Activated gamma-delta T cell treated with Interleukin-2 at 50 U/mL for 16 hours (primary cell): Measurements from ENCODE around the gene FERMT1.
"Not testable (repeated sequence)": the region's sequence is repeated elsewhere in the genome, so short reads cannot be mapped to it uniquely, and the experiment has no call there.

Experiments
- DNase-seq: peaks from one replicate; pipeline ENCODE4 v3.0.0-alpha.2; 2020

The FERMT1 gene

DNA sequence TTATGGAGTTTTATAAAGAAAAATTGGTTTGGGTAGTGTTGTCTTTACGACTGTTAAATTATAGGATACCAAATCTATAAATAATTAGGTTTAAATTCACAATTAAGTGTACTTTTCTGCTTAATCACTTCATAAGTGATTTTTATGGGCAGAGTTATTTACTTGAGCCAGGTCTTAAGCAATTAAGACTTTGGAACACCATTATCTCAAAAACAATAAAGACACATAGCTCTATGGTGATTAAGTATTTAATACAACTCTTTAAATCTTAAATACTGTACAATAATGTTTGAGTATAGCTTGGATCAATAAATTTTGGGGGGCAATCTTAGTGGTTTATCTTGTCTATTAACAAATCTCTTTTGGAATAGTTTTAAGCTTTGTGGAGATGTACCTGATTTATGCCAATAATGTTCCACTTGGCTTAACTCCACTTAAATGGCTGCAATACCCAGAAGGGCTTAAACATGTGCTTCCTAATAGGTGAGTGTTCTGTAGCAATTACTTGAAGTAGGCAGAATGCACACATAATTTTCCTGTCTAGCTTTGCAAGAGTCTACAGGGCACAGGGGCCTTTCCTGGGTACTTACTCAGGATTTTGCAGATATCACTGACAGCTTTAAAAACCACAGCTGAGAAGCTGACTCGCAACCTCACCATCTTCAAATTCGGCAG lies 7.5 kb downstream of the FERMT1 start:
- no peak for DNase-seq

DNA sequence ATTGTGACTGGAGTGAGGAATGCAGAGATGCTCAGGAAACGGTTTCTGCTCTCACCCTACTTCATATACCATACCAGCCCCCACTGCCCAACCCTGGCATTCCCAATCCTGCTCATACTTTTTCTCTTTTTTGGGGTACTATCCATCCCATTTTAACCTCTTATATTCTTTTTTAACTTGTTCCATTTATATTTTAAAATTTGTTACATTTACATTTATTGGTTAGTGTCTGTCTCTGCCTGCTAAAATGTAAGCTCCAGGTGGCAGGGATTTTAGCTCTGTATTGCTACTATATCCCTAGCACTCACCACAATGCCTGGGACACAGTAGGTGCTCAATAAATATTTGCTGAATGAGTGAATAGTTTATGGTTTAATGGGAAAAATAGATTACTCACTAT lies 8.1 kb downstream of the FERMT1 start:
- no peak for DNase-seq

DNA sequence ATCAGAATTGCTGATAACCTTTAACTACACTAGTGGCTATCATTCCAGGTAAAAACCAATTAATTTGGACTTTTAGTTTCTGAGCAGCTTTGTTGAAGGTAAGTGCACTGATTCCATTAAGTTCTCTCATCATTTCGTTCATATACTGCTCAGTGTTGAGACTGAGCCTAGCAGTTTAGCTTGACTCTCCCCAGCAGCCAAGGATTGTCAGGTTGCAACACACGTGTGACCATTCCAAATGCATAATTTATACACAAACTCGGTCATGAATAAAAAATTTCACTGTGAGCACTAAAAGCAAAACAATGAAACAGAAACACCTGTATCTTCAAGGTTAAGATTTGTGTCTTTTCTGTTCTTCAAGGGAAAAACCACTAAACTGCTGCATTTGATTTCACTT lies 8.9 kb downstream of the FERMT1 start:
- DNase-seq: no peak

DNA sequence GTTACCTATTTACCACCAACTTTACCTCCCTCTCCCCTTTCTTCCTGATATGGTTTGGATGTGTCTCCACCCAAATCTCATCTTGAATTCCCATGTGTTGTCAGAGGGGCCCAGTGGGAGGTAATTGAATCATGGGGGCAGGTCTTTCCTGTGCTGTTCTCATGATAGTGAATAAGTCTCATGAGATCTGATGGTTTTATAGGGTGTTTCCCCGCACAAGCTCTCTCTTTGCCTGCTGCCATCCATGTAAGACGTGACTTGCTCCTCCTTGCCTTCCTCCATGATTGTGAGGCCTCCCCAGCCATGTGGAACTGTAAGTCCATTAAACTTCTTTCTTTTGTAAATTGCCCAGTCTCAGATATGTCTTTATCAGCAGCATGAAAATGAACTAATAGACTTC lies 9.9 kb downstream of the FERMT1 start:
- DNase-seq: not testable (repeated sequence)

DNA sequence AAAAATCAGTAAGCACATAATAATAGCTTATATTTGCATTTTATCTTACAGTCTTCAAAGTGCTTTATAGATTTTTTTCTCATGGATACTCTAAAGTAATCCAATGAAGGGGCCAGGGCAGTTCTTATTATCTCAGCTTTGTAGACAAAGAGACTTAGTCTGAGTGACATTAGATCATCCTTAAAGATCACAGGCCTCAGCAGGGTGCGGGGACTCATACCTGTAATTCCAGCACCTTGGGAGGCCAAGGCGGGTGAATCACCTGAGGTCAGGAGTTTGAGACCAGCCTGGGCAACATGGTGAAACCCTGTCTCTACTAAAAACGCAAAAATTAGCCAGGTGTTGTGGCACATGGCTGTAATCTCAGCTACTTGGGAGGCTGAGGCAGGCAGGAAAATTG lies 14.5 kb downstream of the FERMT1 start:
- no peak for DNase-seq

GRCh38 chr20:6104493-6105188 lies 18.2 kb downstream of the FERMT1 start:
- no peak for DNase-seq

DNA sequence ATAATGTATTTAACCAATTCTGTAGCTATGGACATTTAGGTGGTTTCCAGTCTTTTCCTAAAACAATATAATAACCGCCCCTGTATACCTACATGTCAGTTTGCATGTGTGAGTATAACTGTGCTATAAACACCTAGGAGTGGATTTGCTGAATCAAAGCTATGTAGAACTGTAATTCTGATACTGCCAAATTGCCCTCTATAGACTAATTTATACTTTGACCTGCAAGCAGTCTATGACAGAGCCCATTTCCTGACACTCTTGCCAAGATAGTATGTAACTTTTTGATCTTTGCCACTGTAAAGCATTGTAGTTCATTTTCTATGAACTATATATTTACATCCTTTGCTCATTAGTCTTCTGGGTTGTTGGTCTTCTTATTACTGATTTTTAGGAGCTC lies 19.5 kb downstream of the FERMT1 start:
- no peak for DNase-seq

- DNase-seq: no peak
Measured at GRCh38 chr20:6101346-6101745, 21.5 kb downstream of the FERMT1 start.

DNA sequence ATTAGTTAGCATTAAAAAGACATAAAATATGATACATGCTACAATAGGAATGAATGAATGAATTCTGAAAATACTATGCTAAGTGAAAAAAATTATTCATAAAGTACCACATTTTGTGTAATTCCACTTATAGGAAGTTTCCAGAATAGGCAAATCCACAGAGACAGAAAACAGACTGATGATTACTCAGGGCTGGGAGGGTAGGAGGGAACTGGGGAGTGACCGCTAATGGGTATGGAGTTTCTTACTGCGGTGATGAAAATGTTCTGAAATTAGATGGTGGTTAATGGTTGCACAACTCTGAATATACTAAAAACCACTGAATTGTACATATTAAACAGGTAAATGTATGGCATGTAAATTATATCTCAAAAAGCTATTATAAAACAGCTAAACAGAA lies 22.6 kb downstream of the FERMT1 start:
- DNase-seq: no peak

GRCh38 chr20:6099819-6100218 lies 23.0 kb downstream of the FERMT1 start:
- no peak for DNase-seq

DNA sequence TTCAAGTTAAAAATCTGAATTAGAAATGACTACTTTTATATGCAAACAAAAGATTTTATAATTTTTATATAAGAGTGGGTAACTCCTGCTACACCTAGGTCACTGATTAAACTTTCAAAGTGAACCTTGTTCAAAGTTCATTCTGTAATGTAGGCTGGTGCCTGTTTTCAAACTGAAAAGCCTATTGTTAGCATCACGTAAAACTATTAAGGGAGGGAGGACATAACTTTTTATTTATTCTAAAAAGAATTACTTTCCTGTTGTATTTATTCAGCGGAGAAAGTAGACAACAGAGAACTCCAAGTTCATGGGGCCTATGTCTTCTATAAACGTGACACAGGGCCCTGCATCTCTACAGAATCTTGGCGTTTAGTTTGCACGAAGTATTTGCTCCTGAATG lies 27.4 kb downstream of the FERMT1 start:
- DNase-seq: no peak

GRCh38 chr20:6094565-6094964 lies 28.3 kb downstream of the FERMT1 start:
- no peak for DNase-seq

DNA sequence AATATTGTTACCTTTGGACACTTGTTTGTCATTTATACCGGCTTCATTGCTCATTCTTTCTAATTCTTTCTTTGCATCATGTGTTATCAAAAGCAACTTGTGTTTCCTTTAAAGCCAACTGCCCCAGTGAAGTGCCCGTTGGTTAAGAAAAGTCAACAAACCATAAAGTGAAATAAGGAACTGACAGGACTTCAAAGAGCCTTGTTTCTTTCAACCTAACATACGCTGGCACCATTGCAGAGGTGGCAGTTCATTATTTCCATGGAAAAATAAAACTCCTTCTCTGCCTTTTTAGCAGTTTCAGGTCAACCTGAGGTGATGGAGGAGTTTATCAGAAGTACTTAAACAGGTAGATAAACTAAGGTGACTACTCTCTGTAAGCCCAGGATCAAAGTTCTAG lies 28.8 kb downstream of the FERMT1 start:
- DNase-seq: no peak

- DNase-seq: no peak
Measured at GRCh38 chr20:6091661-6092060, 31.2 kb downstream of the FERMT1 start.

- no peak for DNase-seq
Measured at GRCh38 chr20:6086868-6087267, 36.0 kb downstream of the FERMT1 start.

- no peak for DNase-seq
Measured at GRCh38 chr20:6083926-6084325, 38.9 kb downstream of the FERMT1 start.

- no peak for DNase-seq
Measured at GRCh38 chr20:6081236-6081635, 41.6 kb downstream of the FERMT1 start.

- no peak for DNase-seq
Measured at GRCh38 chr20:6079016-6079415, 43.8 kb downstream of the FERMT1 start.

DNA sequence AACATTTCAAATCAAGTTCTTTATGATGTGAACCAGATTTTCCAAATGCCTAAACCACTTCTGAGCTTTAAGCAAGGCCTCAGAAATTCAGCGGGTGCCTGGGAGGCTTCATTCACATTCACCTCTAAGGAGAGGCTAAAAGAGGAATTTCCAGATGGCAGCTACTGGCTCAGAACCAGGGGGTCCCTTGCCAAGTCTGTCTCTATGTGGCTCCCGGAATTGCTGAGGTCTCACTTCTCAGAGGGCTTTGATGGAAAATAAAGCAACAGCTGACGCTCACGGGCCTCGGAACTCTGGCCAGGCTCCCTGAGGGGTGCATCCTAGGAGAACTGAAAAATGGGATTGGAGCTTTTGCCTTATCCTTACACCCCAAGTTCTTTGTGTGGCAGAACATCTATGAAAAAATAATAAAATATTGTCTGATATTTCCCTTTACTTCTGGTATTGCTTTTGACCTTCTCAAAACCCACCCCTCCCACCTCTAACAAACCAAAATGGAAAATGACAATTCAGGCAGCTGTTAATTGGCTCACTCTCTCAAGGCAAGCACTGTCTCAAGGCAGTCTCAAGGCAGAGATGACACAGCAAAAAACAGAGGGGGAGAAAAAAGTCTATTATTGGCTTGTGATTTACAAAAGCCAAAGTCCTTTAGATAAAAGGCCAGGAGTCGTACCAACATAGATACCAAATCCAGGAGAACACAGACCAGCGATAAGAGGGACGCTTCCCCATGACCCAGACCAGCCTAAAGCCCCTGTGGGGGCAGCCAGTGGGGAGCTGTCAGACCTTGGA lies 47.2 kb downstream of the FERMT1 start:
- DNase-seq: no peak

- DNase-seq: no peak
Measured at GRCh38 chr20:6074784-6075183, 48.0 kb downstream of the FERMT1 start.

DNA sequence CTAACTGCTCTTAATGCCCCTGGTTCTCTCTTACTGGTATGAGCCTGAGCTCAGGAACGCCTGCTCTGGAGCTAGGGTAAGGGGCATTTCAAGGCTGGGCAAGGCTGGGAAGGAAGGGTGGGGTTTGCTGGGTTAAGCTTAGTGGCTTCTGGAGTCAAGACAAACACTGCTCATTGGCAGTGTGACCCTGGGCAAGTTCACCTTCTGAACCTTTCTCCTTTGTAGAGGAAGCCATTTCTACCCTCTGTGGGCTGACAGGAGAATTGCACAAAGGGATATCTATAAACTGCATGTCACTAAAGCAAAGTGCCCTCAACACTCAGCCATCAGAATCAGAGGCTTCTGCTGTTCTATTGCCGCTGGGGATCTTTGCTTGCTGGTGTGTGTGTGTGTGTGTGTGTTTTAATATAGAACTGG lies 48.7 kb downstream of the FERMT1 start:
- no peak for DNase-seq

GRCh38 chr20:6070829-6071695 lies 51.8 kb downstream of the FERMT1 start:
- no peak for DNase-seq

- no peak for DNase-seq
Measured at GRCh38 chr20:6069669-6070068, 53.2 kb downstream of the FERMT1 start.
